CD4-positive, alpha-beta T cell treated with Interleukin-6 for 4 hours (primary cell): ENCODE results near the gene CCNYL1.
A peak's percentile ranks its signal among the peaks of the same experiment; 100 is the strongest.
"Not testable (repeated sequence)": the region's sequence is repeated elsewhere in the genome, so short reads cannot be mapped to it uniquely, and the experiment has no call there.

Experiments
- DNase-seq: peaks from one replicate; pipeline ENCODE4 v3.0.0-alpha.2; 2020; ENCODE audit warnings: mixed read lengths

Gene CCNYL1

GRCh38 chr2:207743514-207743913 lies 32.1 kb downstream of the CCNYL1 start:
- no peak for DNase-seq

GRCh38 chr2:207744050-207744449 lies 32.6 kb downstream of the CCNYL1 start:
- DNase-seq = no peak

GRCh38 chr2:207744451-207744850 lies 33.0 kb downstream of the CCNYL1 start:
- DNase-seq = no peak

GRCh38 chr2:207746131-207746530 lies 34.7 kb downstream of the CCNYL1 start:
- DNase-seq = peak; percentile 49

GRCh38 chr2:207747653-207748560 lies 36.5 kb downstream of the CCNYL1 start:
- no peak for DNase-seq

- no peak for DNase-seq
Observed at GRCh38 chr2:207748993-207749392, 37.6 kb downstream of the CCNYL1 start.

GRCh38 chr2:207749873-207750272 lies 38.4 kb downstream of the CCNYL1 start:
- DNase-seq = no peak

- DNase-seq = no peak
Observed at GRCh38 chr2:207750345-207750744, 38.9 kb downstream of the CCNYL1 start.

- no peak for DNase-seq
Observed at GRCh38 chr2:207750876-207751275, 39.4 kb downstream of the CCNYL1 start.

GRCh38 chr2:207753688-207754087 lies 42.2 kb downstream of the CCNYL1 start:
- DNase-seq = not testable (repeated sequence)

- DNase-seq = no peak
Observed at GRCh38 chr2:207754498-207755383, 43.3 kb downstream of the CCNYL1 start.

GRCh38 chr2:207758025-207758424 lies 46.6 kb downstream of the CCNYL1 start:
- DNase-seq = no peak

GRCh38 chr2:207759890-207760289 lies 48.5 kb downstream of the CCNYL1 start:
- no peak for DNase-seq

- no peak for DNase-seq
Observed at GRCh38 chr2:207760453-207760852, 49.0 kb downstream of the CCNYL1 start.

- DNase-seq = not testable (repeated sequence)
Observed at GRCh38 chr2:207761426-207761825, 50.0 kb downstream of the CCNYL1 start.

- no peak for DNase-seq
Observed at GRCh38 chr2:207762146-207762545, 50.7 kb downstream of the CCNYL1 start.

- DNase-seq = no peak
Observed at GRCh38 chr2:207763303-207763917, 52.0 kb downstream of the CCNYL1 start.

GRCh38 chr2:207764096-207764630 lies 52.7 kb downstream of the CCNYL1 start:
- no peak for DNase-seq

GRCh38 chr2:207765547-207765946 lies 54.1 kb downstream of the CCNYL1 start:
- DNase-seq = no peak

GRCh38 chr2:207766041-207766551 lies 54.7 kb downstream of the CCNYL1 start:
- no peak for DNase-seq

GRCh38 chr2:207766697-207767460 lies 55.4 kb downstream of the CCNYL1 start:
- no peak for DNase-seq
